Measurements from ENCODE around the gene GARIN5A.

GRCh38 chr19:50501568-50502475, 25.2 kb upstream of the GARIN5A start:
- TF ChIP-seq EP300 (IDR thresholded peaks at IDR 0.05; ENCODE audit: low read depth) (no peak), POLR2A (IDR thresholded peaks at IDR 0.05) (no peak), CTCF (IDR thresholded peaks at IDR 0.05) (no peak), POLR2AphosphoS5 (IDR thresholded peaks at IDR 0.05) (no peak)
